Umbilical cord (tissue), 2 donors: ENCODE data around the gene SLC39A11. TPM values are rescaled to one million over a fixed set of nuclear protein-coding genes. Genes with fewer than 3 reads are reported as not detected.
"Not testable (repeated sequence)": the region's sequence is repeated elsewhere in the genome, so short reads cannot be mapped to it uniquely, and the experiment has no call there.

Experiments
- DNase-seq: peaks from one replicate; pipeline ENCODE4 v3.0.0-alpha.2; 2015; ENCODE audit warnings: low spot score
- total RNA-seq: library from RNA; depleted of rRNA; stranded (reverse); fragments of >200 nt; gene quantifications from one replicate; pipeline ENCODE4 v1.2.3, GENCODE V29; 2014; ENCODE audit warnings: low replicate concordance; ENCODE audit not compliant: insufficient read depth

The SLC39A11 gene
- total RNA-seq, 1 donor from 2014 or later: 11.6 TPM

GRCh38 chr17:72790190-72790589 lies 302.3 kb downstream of the SLC39A11 start:
- DNase-seq: no peak

DNA sequence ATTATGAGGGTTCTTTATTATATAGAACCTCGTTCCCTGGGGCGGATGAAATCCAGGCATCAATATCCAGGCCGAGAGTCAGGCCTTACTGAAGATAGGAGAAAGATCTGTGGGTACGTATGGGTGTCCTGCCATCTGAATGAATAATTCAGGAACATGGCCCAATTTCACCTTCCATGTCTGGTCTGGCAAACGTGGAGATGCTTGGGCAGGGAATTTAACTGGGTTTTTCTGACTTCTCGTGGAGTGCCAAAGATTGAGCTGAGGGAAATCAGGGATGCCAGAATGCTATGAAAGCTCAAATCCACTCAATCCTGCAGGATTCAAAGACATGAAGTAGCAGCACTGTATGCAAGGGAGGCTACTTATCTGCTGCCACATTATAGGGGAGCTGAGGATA lies 302.8 kb downstream of the SLC39A11 start:
- DNase-seq: no peak

GRCh38 chr17:72788950-72789585 lies 303.4 kb downstream of the SLC39A11 start:
- DNase-seq: no peak

- DNase-seq: no peak
These were observed 306.3 kb downstream of the SLC39A11 start for GRCh38 chr17:72786209-72786608.

- DNase-seq: no peak
These were observed 309.3 kb downstream of the SLC39A11 start for GRCh38 chr17:72782985-72783701.

DNA sequence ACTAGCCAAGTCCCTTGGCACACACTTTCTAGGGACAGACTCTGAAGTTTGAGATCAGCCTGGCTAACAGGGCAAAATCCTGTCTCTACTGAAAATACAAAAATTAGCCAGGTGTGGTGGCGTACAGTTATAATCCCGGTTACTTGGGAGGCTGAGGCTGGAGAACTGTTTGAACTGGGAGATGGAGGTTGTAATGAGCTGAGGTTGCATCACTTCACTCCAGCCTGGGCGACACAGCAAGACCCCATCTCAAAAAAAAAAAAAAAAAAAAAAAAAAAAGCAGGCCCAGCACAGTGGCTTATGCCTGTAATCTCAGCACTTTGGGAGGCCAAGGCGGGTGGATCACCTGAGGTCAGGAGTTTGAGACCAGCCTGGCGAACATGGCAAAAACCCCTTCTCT lies 310.1 kb downstream of the SLC39A11 start:
- DNase-seq: not testable (repeated sequence)

GRCh38 chr17:72778169-72779151 lies 314.0 kb downstream of the SLC39A11 start:
- DNase-seq: no peak

DNA sequence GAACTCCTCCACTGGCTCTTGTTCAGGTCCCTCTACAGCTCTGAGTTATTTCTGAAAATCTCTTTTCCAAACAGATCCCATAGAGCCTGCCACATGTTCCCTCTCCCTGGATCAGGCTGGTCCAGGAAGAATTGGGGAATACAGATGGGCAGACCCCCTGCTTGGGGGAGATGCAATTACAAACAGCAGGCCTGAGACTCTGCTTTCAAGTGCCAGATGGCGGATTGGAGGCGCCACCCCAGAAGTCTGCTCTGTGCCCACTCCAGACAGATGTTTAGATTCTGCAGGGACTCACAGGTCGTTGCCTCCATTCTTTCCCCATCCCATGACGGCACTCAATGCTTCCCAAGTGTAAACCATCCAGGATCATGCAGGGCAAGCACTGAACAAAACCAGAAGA lies 316.6 kb downstream of the SLC39A11 start:
- DNase-seq: peak; percentile 4

DNA sequence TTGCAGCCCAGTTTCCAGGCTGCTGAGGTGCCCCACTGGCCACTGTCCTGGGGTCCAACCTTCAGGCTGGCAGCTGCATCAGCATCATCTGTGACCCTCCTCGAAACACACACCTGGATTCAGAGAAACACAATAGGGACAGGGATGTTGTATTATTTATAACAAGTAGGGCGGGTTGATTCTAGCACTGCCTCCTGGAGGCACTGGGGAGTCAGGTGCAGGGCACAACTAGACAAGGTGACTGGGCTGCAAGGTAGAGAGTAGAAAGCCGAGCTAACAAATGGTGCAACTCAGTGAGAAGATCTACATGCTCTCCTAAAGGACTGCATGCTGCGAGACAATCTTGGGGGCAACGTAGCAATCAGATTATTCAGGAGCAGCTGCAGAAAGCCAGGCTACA lies 317.3 kb downstream of the SLC39A11 start:
- no peak for DNase-seq

- DNase-seq: no peak
These were observed 318.3 kb downstream of the SLC39A11 start for GRCh38 chr17:72774236-72774635.

GRCh38 chr17:72773225-72773624 lies 319.3 kb downstream of the SLC39A11 start:
- not testable (repeated sequence) for DNase-seq

DNA sequence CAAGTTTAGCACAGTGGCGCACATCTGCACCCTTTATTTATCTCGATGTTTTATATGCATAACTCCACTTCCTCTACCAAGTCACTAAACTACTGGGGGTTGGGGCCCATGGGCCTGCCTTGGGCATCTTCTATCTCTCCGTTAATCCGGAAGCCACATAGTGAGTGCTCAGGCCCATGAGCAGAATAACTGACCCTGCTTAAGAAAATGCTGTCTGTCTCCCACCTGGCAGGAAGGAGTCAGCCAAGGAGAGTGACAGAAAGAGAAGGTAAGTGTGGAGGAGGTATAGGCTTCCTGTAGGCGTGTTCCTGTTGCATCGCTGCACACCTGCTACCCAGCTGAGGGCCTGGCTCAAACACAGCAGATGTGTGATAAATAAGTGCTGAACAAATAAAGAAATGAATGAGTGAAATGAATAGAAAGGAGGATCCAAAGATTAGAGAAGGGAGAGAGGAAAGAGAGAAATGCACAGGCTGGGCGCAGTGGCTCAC lies 320.1 kb downstream of the SLC39A11 start:
- no peak for DNase-seq

GRCh38 chr17:72771734-72772133 lies 320.8 kb downstream of the SLC39A11 start:
- DNase-seq: no peak

DNA sequence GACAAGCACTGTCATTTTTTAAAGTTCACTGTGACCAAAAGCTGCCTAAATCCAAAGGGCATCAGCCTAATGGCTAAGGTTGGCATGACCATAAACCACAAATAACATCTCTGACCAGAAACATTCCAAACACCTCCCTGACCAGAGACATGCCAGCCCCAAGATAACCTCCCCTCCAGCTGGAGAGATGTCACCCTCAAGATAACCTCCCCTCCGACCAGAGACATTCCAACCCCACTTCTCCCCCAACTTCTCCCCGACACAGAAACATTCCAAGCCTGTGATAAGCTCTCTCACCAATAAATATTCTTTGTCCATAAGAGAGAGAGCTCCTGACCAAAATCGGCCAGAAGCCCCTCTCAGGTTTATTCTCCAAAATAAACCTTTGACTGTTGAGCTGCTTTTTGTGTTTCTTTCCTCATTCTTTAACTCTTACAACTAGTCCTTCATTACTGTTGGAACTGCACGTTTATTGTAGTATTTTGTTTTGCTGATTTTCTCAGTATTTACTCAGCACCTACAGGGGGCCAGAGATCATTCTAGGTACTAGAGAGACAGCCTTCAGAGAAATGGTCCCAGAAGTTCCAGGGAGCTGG lies 325.6 kb downstream of the SLC39A11 start:
- DNase-seq: no peak

DNA sequence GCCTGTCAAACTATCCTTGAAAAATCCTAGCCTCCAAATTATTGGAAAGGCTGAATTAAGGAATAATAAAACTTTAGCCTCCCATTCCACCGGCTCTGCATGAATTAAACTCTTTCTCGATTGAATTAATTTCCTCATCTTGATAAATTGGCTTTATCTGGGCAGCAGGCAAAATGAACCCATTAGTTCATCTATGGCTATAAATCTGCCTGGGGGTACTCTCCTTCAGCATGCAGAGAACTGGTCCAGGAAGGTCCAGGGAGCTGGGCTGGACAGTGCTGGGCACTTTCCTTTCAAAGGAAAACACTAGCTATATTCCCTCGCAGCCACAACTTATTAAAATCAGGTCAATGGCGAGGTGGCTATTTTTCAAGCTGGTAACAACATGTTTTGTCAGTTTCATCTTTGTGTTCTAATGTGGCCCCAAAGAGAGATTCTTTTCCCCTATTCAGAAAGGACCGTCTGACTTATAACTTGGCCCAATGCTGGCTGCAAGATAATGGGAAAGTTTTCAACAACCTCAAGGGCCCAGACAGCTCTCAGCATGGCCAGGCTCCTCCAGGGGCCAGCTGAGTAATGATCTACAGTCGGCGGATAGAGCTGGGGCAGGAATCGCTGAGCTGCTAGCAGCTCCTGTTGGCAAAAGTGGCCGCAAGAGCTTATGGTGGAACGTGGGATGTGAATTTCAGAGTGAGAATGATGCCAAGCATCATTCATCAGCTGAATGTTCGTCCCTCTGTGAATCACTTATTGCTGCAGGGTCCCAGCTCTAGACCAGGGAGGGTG lies 326.9 kb downstream of the SLC39A11 start:
- DNase-seq: no peak

DNA sequence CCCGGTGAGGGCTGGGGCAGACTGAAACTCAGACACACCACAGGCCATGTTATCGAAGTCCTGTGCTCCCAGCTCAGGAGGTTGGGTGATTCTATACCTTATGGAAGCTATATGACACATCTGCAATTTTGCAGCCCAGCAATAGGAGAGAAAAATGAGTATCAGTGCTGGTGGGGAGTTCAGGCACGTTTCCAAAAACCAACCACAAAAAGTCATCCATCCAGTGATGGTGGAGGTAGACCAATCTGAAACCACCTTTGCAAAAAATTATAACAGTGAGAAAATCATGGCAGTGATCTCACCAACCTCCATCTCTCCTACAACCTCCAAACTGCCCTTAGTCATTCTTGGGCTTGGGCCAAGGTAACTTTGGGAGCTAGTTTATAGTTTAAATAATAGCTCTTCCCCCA lies 327.9 kb downstream of the SLC39A11 start:
- no peak for DNase-seq

DNA sequence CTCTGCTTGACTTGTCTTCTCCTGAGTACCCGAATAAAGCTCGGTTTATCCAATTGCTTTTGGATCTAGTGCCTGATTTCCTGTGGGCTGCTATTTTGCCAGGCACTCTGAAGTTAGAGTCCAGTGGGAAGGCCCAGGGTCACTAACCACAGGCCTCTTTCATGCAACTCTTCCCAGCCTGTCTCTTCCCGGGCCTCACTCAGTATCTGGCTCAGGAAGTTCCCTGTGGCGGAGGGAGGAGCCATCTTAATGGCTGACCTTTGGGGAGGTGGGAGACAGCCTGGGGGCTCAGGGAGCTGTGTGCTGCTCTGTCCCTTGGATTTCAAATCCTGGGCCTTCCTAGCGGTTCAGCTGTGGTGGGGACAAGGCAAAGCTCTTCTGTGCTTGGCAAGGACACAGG lies 328.5 kb downstream of the SLC39A11 start:
- no peak for DNase-seq

DNA sequence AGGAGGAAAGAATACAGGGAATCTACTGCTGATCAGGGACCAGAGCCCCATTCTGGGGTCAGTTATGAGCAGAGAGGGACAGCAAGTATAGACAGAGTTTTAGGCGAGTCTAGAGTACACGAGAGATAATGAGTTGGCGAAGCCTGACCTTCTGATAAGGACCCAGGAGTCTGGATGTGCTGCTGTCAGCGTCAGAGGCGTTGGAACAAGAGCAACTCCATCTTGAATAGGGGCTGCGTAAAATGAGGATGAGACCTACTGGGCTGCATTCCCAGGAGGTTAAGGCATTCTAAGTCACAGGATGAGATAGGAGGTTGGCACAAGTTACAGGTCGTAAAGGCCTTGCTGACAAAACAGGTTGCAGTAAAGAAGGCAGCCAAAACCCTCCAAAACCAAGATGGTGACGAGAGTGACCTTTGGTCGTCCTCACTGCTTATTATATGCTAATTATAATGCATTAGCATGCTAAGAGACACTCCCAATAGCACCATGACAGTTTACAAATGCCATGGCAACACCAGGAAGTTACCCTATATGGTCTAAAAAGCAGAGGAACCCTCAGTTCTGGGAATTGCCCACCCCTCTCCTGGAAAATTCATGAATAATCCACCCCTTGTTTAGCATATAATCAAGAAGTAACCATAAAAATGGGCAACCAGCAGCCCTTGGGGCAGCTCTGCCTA lies 330.5 kb downstream of the SLC39A11 start:
- DNase-seq: not testable (repeated sequence)

GRCh38 chr17:72761431-72761830 lies 331.1 kb downstream of the SLC39A11 start:
- no peak for DNase-seq

DNA sequence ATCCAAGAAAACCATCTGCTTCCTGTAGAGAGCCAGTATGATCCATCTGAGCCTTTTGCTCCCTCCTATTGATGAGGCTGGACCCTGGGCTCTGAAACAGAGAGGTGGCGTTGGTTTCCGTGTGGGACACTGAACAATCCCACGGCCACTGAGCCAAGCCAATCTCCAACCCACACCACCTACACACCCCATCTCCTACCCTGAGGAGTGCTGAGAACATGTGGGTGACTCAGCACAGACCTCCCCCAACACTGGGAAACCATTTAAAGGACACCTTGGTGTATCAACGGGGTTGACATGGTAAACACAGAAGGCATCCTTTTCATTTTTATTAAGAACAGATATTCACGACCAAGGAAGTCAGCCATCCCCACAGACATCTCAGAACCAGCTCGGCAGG lies 332.1 kb downstream of the SLC39A11 start:
- no peak for DNase-seq
